ENCODE data around the gene EREG. TPM values are rescaled to one million over a fixed set of nuclear protein-coding genes. Genes with fewer than 3 reads are reported as not detected.
"Not testable (repeated sequence)": the region's sequence is repeated elsewhere in the genome, so short reads cannot be mapped to it uniquely, and the experiment has no call there.

Gene EREG
- polyA plus RNA-seq, 3 donors = 0.09 to 0.21 (median 0.16) TPM

- no peak for DNase-seq (ENCODE audit: extremely low read depth in 1 of 11, low read depth in 9 of 11, low spot score in 4 of 11)
Measured at GRCh38 chr4:74338792-74339333, 26.1 kb upstream of the EREG start.

- no peak for DNase-seq (ENCODE audit: extremely low read depth in 1 of 11, low read depth in 9 of 11, low spot score in 4 of 11)
Measured at GRCh38 chr4:74339501-74339900, 25.4 kb upstream of the EREG start.

- not testable (repeated sequence) for DNase-seq (ENCODE audit: extremely low read depth in 1 of 11, low read depth in 9 of 11, low spot score in 4 of 11)
Measured at GRCh38 chr4:74340421-74340820, 24.5 kb upstream of the EREG start.

GRCh38 chr4:74344031-74344430, 20.9 kb upstream of the EREG start:
- no peak for DNase-seq (ENCODE audit: extremely low read depth in 1 of 11, low read depth in 9 of 11, low spot score in 4 of 11)

- DNase-seq (ENCODE audit: extremely low read depth in 1 of 11, low read depth in 9 of 11, low spot score in 4 of 11) = no peak
Measured at GRCh38 chr4:74353858-74354257, 11.1 kb upstream of the EREG start.

GRCh38 chr4:74357965-74358364, 7.0 kb upstream of the EREG start:
- DNase-seq (ENCODE audit: extremely low read depth in 1 of 11, low read depth in 9 of 11, low spot score in 4 of 11) = no peak

- DNase-seq (ENCODE audit: extremely low read depth in 1 of 11, low read depth in 9 of 11, low spot score in 4 of 11) = no peak
Measured at GRCh38 chr4:74361671-74362070, 3.3 kb upstream of the EREG start.

GRCh38 chr4:74362347-74362746, 2.6 kb upstream of the EREG start:
- no peak for DNase-seq (ENCODE audit: extremely low read depth in 1 of 11, low read depth in 9 of 11, low spot score in 4 of 11)

GRCh38 chr4:74364256-74364651, 691 bp upstream of the EREG start:
- DNase-seq (ENCODE audit: extremely low read depth in 1 of 11, low read depth in 9 of 11, low spot score in 4 of 11) = no peak

GRCh38 chr4:74365761-74366160, 816 bp downstream of the EREG start:
- DNase-seq (ENCODE audit: extremely low read depth in 1 of 11, low read depth in 9 of 11, low spot score in 4 of 11) = peak in 1 of 11 donors; percentile 15

GRCh38 chr4:74366367-74366911, 1.5 kb downstream of the EREG start:
- no peak for DNase-seq (ENCODE audit: extremely low read depth in 1 of 11, low read depth in 9 of 11, low spot score in 4 of 11)

GRCh38 chr4:74367656-74368290, 2.8 kb downstream of the EREG start:
- DNase-seq (ENCODE audit: extremely low read depth in 1 of 11, low read depth in 9 of 11, low spot score in 4 of 11) = no peak

- no peak for DNase-seq (ENCODE audit: extremely low read depth in 1 of 11, low read depth in 9 of 11, low spot score in 4 of 11)
Measured at GRCh38 chr4:74368596-74368995, 3.7 kb downstream of the EREG start.

- no peak for DNase-seq (ENCODE audit: extremely low read depth in 1 of 11, low read depth in 9 of 11, low spot score in 4 of 11)
Measured at GRCh38 chr4:74369855-74370254, 4.9 kb downstream of the EREG start.

- DNase-seq (ENCODE audit: extremely low read depth in 1 of 11, low read depth in 9 of 11, low spot score in 4 of 11) = peak in 1 of 11 donors; percentile 35
Measured at GRCh38 chr4:74370912-74371311, 6.0 kb downstream of the EREG start.

- no peak for DNase-seq (ENCODE audit: extremely low read depth in 1 of 11, low read depth in 9 of 11, low spot score in 4 of 11)
Measured at GRCh38 chr4:74374128-74374527, 9.2 kb downstream of the EREG start.

- DNase-seq (ENCODE audit: extremely low read depth in 1 of 11, low read depth in 9 of 11, low spot score in 4 of 11) = no peak
Measured at GRCh38 chr4:74374561-74375327, 9.8 kb downstream of the EREG start.

GRCh38 chr4:74375824-74376426, 11.0 kb downstream of the EREG start:
- peak in 1 of 11 donors; percentile 22 for DNase-seq (ENCODE audit: extremely low read depth in 1 of 11, low read depth in 9 of 11, low spot score in 4 of 11)

GRCh38 chr4:74376888-74377483, 12.0 kb downstream of the EREG start:
- peak in 3 of 11 donors; percentile 31 to 47 (median 47) for DNase-seq (ENCODE audit: extremely low read depth in 1 of 11, low read depth in 9 of 11, low spot score in 4 of 11)
